IPS-18a (cell line): ENCODE data around the gene RAB34.

Source experiments
- H3K27ac ChIP-seq: one replicate; pipeline ENCODE4 v1.5.1; 2013; ENCODE audit warnings: low read length
- H3K27me3 ChIP-seq: one replicate; pipeline ENCODE4 v1.6.1; 2013; ENCODE audit warnings: mild to moderate bottlenecking, low read length; ENCODE audit not compliant: control insufficient read depth, insufficient read depth
- H3K36me3 ChIP-seq: one replicate; pipeline ENCODE4 v1.6.1; 2013; ENCODE audit warnings: low read depth, low read length; ENCODE audit not compliant: control insufficient read depth
- H3K4me1 ChIP-seq: one replicate; pipeline ENCODE4 v1.6.1; 2013; ENCODE audit warnings: low read depth, low read length; ENCODE audit not compliant: control insufficient read depth
- H3K4me3 ChIP-seq: one replicate; pipeline ENCODE4 v1.5.1; 2013; ENCODE audit warnings: low read length
- H3K9ac ChIP-seq: one replicate; pipeline ENCODE4 v1.6.1; 2013; ENCODE audit warnings: mild to moderate bottlenecking, low read length, moderate library complexity
- H3K9me3 ChIP-seq: one replicate; pipeline ENCODE4 v1.6.1; 2013; ENCODE audit warnings: low read depth, low read length; ENCODE audit not compliant: control insufficient read depth

The RAB34 gene

DNA sequence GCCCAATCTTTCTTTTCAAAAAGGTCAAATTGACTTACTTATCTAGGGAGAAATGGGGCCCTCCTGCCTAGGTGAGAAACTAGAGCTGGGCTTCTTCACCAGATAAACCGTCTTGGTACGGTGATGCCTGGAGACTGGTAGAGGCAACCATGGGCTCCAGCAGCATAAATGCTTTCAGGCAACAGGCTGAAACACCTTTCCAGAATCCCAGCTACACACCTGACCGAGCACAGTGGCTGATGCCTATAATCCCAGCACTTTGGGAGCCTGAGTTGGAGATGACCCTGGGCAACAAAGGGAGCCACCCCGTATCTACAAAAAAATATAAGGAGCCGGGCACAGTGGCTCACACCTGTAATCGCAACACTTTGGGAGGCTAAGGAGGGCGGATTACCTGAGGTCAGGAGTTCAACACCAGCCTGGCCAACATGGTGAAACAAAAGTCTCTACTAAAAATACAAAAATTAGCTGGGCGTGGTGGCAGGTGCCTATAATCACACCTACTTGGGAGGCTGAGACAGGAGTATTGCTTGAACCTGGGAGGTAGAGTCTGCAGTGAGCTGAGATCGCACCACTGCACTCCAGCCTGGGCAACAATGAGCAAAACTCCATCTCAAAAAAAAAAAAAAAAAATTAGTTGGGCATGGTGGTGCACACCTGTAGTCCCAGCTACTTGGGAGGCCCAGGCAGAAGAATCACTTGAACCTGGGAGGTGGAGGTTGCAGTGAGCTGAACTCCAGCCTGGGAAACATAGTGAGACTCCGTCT lies 34.1 kb upstream of the RAB34 start:
- Histone ChIP-seq H3K36me3 (peaks cover 44% of the 10 kb centered on the region), H3K27ac (no peak overlapping the region), H3K4me3 (no peak overlapping the region), H3K9ac (no peak overlapping the region), H3K27me3 (no peaks in the 10 kb centered on the region), H3K4me1 (peaks cover 11% of the 10 kb centered on the region), H3K9me3 (no peaks in the 10 kb centered on the region)

DNA sequence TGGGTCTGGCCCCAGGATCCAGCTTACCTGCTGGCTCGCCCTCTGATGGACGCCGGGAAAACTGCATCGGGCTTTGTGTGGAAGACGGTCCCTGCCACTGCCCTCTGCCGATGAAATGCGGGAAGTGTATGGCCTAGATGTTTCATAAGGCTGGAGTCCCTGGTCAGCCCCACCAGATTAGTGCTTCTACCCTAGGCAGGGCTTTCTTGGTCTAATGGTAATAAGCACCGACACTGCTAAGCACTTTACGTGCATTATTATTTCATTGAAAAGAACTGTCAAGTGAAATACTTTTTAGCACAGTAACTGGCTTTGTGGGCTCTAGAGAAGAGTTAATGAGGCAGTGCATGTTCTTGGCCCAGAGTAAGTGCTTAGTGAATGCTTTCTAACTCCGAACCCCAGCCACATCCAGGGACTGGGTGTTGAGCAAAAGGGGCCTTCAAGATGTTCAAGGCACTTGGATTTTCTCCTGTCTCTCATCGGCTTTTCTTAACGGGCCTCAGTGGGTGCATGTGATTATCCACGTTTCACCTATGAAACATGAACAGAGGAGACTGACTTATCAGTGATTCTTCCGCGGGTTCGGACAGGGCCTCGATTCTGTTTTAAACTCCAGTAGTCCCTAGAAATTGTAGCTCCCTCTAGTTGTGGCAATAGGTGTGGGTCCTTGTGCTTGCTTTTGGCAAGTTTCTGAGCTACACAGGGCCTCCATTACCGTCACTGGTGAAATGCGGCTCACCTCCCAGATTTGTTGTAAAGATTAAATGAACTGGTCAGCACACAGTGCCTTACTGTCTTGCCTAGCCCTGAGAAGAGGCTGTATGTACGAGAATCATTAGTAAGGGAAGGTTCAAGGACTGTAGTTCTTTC lies 32.7 kb upstream of the RAB34 start:
- H3K4me1 ChIP-seq = peaks cover 25% of the 10 kb centered on the region

DNA sequence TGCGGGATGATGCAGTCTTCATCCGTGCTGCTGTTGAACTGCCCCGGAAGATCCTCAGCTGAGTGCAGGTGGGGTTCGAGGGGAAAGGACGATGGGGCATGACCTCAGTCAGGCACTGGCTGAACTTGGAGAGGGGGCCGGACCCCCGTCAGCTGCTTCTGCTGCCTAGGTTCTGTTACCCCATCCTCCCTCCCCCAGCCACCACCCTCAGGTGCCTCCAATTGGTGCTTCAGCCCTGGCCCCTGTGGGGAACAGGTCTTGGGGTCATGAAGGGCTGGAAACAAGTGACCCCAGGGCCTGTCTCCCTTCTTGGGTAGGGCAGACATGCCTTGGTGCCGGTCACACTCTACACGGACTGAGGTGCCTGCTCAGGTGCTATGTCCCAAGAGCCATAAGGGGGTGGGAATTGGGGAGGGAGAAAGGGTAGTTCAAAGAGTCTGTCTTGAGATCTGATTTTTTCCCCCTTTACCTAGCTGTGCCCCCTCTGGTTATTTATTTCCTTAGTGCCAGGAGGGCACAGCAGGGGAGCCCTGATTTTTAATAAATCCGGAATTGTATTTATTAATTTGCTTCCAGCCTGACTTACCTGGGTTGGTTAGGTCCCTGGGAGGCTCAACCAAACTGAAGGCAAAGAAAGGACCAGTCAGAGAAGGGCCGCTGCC lies 32.0 kb upstream of the RAB34 start:
- Histone ChIP-seq H3K9me3 (no peaks in the 10 kb centered on the region), H3K27ac (no peak overlapping the region), H3K27me3 (no peaks in the 10 kb centered on the region), H3K36me3 (peaks cover 49% of the 10 kb centered on the region), H3K9ac (no peak overlapping the region), H3K4me1 (peaks cover 25% of the 10 kb centered on the region), H3K4me3 (no peak overlapping the region)

More for the DNA sequence above, 32.7 kb upstream of the RAB34 start:
- no peaks in the 10 kb centered on the region for H3K9me3 ChIP-seq
- no peak overlapping the region for H3K9ac ChIP-seq
- H3K36me3 ChIP-seq = peaks cover 49% of the 10 kb centered on the region
- no peaks in the 10 kb centered on the region for H3K27me3 ChIP-seq
- H3K4me3 ChIP-seq = no peak overlapping the region
- peak overlapping the region; percentile 21 for H3K27ac ChIP-seq

DNA sequence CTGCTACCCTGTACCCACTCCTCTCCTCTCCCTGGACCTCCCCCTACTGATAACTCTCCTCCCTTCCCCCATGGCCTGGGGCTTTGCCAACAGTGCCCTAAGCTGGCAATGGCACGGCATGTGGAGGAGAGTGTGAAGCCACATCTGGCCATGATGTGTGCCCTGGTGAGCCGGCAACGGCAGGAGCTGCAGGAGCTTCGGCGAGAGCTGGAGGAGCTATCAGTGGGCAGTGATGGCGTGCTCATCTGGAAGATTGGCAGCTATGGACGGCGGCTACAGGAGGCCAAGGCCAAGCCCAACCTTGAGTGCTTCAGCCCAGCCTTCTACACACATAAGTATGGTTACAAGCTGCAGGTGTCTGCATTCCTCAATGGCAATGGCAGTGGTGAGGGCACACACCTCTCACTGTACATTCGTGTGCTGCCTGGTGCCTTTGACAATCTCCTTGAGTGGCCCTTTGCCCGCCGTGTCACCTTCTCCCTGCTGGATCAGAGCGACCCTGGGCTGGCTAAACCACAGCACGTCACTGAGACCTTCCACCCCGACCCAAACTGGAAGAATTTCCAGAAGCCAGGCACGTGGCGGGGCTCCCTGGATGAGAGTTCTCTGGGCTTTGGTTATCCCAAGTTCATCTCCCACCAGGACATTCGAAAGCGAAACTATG lies 31.3 kb upstream of the RAB34 start:
- Histone ChIP-seq H3K4me1 (peaks cover 25% of the 10 kb centered on the region), H3K9me3 (no peaks in the 10 kb centered on the region), H3K9ac (no peak overlapping the region), H3K4me3 (no peak overlapping the region), H3K36me3 (peaks cover 49% of the 10 kb centered on the region), H3K27me3 (no peaks in the 10 kb centered on the region), H3K27ac (no peak overlapping the region)

DNA sequence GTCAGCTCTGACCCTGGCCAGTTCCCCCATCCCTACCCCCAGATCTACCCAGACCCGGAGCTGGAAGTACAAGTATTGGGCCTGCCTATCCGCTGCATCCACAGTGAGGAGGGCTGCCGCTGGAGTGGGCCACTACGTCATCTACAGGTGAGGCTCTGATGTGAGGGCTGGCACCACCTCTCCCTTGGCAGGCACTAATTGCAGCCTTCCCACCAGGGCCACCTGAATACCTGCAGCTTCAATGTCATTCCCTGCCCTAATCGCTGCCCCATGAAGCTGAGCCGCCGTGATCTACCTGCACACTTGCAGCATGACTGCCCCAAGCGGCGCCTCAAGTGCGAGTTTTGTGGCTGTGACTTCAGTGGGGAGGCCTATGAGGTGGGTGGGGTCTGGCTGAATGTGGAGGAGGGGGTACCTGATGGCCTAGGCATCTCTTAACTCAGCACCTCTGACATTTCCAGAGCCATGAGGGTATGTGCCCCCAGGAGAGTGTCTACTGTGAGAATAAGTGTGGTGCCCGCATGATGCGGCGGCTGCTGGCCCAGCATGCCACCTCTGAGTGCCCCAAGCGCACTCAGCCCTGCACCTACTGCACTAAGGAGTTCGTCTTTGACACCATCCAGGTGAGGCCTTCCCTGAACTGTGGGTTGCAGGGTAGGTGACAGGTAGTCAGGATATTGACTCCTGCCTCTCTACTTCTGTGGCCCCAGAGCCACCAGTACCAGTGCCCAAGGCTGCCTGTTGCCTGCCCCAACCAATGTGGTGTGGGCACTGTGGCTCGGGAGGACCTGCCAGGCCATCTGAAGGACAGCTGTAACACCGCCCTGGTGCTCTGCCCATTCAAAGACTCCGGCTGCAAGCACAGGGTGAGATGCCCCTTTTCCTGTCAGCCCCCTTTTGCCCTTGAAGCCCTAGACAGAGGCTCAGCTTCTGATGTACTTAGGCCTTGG lies 30.4 kb upstream of the RAB34 start:
- H3K27ac ChIP-seq = no peak overlapping the region
- peaks cover 49% of the 10 kb centered on the region for H3K36me3 ChIP-seq
- no peaks in the 10 kb centered on the region for H3K27me3 ChIP-seq
- H3K4me3 ChIP-seq = no peak overlapping the region
- H3K9ac ChIP-seq = no peak overlapping the region
- H3K9me3 ChIP-seq = no peaks in the 10 kb centered on the region
- H3K4me1 ChIP-seq = peaks cover 25% of the 10 kb centered on the region

DNA sequence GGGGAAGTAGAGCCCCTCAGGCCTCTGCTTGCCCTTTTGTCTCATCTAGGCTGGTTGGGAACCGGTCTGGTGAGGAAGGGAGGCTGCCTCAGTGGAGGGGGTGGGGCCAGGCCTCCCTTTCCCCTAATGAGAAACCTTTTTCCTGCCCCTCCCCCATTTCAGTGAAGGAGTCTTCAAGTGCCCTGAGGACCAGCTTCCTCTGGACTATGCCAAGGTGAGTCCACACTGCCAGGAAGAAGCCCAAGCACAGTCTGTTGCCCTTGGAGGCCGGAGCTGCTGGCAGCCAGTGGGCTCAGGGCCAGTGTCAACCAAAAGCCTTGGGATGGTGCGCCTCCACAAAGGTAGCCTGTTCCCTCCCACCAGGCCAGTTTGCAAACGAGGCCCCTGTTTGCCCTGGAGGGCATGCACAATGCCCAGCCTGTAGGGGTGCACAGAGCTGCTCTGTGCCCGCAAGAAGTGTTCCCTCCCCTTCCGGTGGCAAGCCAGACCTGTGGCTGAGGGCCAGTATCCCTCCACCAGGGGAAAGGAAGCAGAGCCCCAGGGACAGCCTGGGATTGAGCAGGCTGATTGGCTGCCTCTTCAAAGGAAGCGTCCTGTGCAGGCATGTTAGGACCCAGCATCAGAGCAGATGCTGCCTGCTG lies 29.5 kb upstream of the RAB34 start:
- H3K27ac ChIP-seq = peak overlapping the region; percentile 99
- H3K36me3 ChIP-seq = peaks cover 49% of the 10 kb centered on the region
- no peaks in the 10 kb centered on the region for H3K27me3 ChIP-seq
- H3K4me3 ChIP-seq = peak overlapping the region; percentile 7
- no peaks in the 10 kb centered on the region for H3K9me3 ChIP-seq
- no peak overlapping the region for H3K9ac ChIP-seq
- H3K4me1 ChIP-seq = peaks cover 25% of the 10 kb centered on the region

DNA sequence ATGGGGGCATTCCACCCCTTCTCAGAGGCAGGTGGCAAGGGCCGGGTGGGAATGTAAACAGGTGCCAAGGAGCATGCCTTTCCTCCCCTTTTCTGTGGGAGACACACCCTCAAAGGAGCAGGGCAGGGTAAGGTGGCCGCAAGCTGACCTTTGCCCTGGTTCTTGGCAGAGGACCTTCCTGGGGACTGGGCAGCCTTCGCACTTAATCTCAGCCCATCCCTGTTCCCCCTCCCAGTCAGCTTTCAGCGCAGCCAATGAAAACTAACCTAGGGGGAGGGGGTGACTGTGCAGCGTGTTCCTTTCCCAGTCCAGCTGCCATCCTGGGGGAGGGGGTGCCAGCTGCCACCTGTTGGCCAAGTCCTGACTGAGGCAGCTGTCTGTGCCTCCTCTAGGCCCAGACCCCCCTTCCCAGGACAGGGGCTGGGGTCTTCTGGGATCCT lies 29.0 kb upstream of the RAB34 start:
- peak overlapping the region; percentile 99 for H3K9ac ChIP-seq

DNA sequence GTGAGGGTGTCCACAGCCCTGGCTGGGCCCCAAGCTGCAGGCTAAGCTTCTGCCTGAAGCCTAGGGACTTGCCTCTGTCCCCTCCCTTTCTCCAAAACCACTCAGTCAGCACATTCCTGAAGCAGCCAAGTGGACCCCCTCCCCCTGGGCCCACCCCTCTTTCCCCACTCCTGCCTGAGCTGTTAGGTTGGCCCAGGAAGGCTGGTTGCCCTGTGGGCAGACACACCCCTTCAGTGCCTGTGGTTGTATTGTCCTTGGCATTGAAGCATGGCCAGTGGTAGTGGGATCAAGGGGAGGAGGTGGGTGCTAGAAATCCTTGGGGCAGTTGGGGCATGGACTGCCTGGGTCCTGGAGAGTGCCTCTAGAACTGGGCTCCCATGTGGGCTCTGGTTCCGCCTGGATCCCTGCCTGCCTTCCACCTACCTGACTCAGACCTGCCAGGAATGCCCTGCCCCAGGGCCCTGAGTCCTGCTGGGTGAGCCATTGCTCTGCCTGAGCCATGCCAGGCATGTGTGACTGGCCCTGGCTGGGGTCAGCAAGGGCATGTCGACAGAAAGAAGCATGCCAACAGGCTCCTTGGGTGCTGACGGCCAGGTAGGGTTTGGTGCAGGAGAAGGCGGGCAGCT lies 28.2 kb upstream of the RAB34 start:
- Histone ChIP-seq H3K4me3 (peak overlapping the region; percentile 99), H3K36me3 (peaks cover 42% of the 10 kb centered on the region), H3K27ac (peak overlapping the region; percentile 99), H3K4me1 (peaks cover 25% of the 10 kb centered on the region), H3K9ac (peak overlapping the region; percentile 99), H3K9me3 (no peaks in the 10 kb centered on the region), H3K27me3 (no peaks in the 10 kb centered on the region)

More for the DNA sequence above, 29.0 kb upstream of the RAB34 start:
- Histone ChIP-seq H3K9me3 (no peaks in the 10 kb centered on the region), H3K4me3 (peak overlapping the region; percentile 99), H3K27ac (peak overlapping the region; percentile 99), H3K27me3 (no peaks in the 10 kb centered on the region), H3K36me3 (peaks cover 46% of the 10 kb centered on the region), H3K4me1 (peaks cover 25% of the 10 kb centered on the region)

DNA sequence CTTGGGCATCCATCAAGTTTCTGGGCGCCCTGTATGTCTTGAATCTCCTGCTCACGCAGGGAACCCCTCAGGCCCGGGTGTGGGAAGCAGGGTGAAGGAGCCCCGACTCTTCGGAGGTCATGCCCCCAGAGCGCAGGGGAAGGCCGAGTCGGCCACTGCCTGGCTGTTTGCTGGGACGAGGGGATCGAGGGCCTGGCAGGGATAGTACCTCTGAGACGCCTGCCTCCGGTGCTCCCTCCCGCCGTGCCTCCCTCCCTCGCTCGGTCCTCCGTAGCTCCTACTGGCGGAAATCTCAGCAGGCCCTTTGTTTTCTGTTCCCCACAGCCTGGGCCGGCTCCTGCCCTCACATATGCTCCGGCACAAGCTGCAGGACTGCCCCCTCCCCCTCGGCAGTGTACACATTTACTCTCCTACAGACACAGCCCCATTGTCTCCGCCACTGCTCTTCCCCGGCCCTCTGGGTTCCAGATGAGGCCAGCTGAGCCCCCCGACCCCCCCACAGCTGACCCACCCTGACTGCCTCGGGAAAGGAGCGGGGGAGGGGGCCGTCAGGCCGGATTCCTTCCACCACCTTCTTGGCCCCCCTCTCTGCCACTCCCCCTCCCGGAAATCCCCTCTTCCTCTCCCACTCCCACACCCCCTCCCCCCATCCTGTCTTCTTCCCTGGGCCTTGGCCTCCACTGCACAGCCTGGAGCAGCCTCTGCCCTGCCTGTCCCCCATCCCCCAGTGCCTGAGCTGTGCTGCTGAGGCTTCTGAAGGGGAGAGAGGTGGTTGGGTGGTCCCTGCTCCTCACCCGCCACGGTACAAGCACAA lies 27.5 kb upstream of the RAB34 start:
- Histone ChIP-seq H3K27me3 (no peaks in the 10 kb centered on the region), H3K4me3 (peak overlapping the region; percentile 99), H3K27ac (peak overlapping the region; percentile 99), H3K4me1 (peaks cover 21% of the 10 kb centered on the region), H3K9ac (peak overlapping the region; percentile 99), H3K36me3 (peaks cover 35% of the 10 kb centered on the region), H3K9me3 (no peaks in the 10 kb centered on the region)
